Heart right ventricle (tissue), 16 donors: ENCODE data around the gene NDUFA7. TPM values are rescaled to one million over a fixed set of nuclear protein-coding genes. Genes with fewer than 3 reads are reported as not detected.
"Not testable (repeated sequence)": the region's sequence is repeated elsewhere in the genome, so short reads cannot be mapped to it uniquely, and the experiment has no call there.

Experiments used
- ATAC-seq, 8 donors: fragments of 200-7000 bp; cut with Tn5 transposase; one replicate each; pipeline ENCODE4 v1.9.1; 2020; ENCODE audit warnings: mild to moderate bottlenecking in 8 of 8, moderate library complexity in 8 of 8, moderate number of reproducible peaks in 1 of 8
- DNase-seq, 2 donors: peaks; one replicate each; pipeline ENCODE4 v3.0.0-alpha.2; 2020
- H3K27ac ChIP-seq, 10 donors: fragments of 200-600 bp; sonication (generic) in 2 of 10; one replicate each; pipeline versions ENCODE4 v1.5.0 to v1.8.0; 2020 to 2022; ENCODE audit warnings: mild to moderate bottlenecking in 3 of 10
- H3K27me3 ChIP-seq, 7 donors: fragments of 200-600 bp; one replicate each; pipeline ENCODE4 v1.8.0; 2021 to 2022; ENCODE audit warnings: mild to moderate bottlenecking in 2 of 7
- H3K36me3 ChIP-seq, 9 donors: fragments of 200-600 bp; sonication (generic) in 1 of 9; one replicate each; pipeline versions ENCODE4 v1.5.0 to v1.8.0; 2020 to 2022; ENCODE audit warnings: mild to moderate bottlenecking in 2 of 9
- H3K4me1 ChIP-seq, 9 donors: fragments of 200-600 bp; sonication (generic) in 1 of 9; one replicate each; pipeline versions ENCODE4 v1.5.0 to v1.8.0; 2020 to 2022; ENCODE audit warnings: mild to moderate bottlenecking in 4 of 9
- H3K4me3 ChIP-seq, 10 donors: fragments of 200-600 bp; sonication (generic) in 2 of 10; one replicate each; pipeline versions ENCODE4 v1.5.0 to v1.8.0; 2020 to 2022; ENCODE audit warnings: mild to moderate bottlenecking in 7 of 10, moderate library complexity in 2 of 10
- H3K9me3 ChIP-seq, 11 donors: fragments of 200-600 bp in 10 of 11; sonication (generic) in 2 of 11; one replicate each; pipeline versions ENCODE4 v1.5.0 to v1.8.0; 2013 to 2022; ENCODE audit warnings: mild to moderate bottlenecking in 2 of 11, control low read depth in 1 of 11, moderate library complexity in 1 of 11
- CTCF ChIP-seq, 9 donors: fragments of 200-600 bp; sonication (generic) in 2 of 9; IDR thresholded peaks; one replicate each; pipeline versions ENCODE4 v1.5.0 to v1.8.0; 2021 to 2022; ENCODE audit warnings: antibody characterized with exemption in 9 of 9, mild to moderate bottlenecking in 5 of 9, moderate library complexity in 1 of 9
- WGBS, 2 donors: extraction: QIAGEN DNeasy Blood & Tissue Kit; methylation state at CpG; one replicate each; pipeline ENCODE4 v1.1.7; 2013; ENCODE audit warnings: inconsistent platforms in 1 of 2; 5-methylcytosine and 5-hydroxymethylcytosine counted together
- intact Hi-C, 10 donors: fragments of 100-400 bp; cut with DNase I; formaldehyde crosslinking; loops; one replicate each; pipeline versions ENCODE4 v1.11.1 to v1.14.2; 2022
- polyA plus RNA-seq, 2 donors: library from polyadenylated mRNA; stranded (reverse); fragments of 200-250 nt; gene quantifications; one replicate each; pipeline ENCODE4 v1.2.3, GENCODE V29; 2013
- total RNA-seq, 10 donors: library from RNA; stranded (reverse); fragmentation: NEBNext Ultra II Directional in 3 of 10; extraction: Animal tissue kit (Norgen Biotek cat#: 25700) in 3 of 10; gene quantifications; one replicate each; pipeline versions ENCODE4 v1.2.1 to v1.2.4, GENCODE V29; 2021 to 2023
- donor health status: Arrhythmogenic right ventricular cardiomyopathy.
- donor health status: ischemic (EF 13 %, LVEDD 7.1; RV severe dilation, severe dysfunction).
- donor health status: healthy with polysubstance abuse.
- donor health status: DM: no; HTN: yes; CAD: no.
- donor health status: DM: no; HTN: no; CAD: no.
- donor health status: ischemic (EF 25% LVEDD 6.9; RV normal size, moderate dysfunction).
- donor health status: ischemic (EF 25% LVEDD 5.7; RV mildly dilated, moderate dysfunction).
- donor health status: healthy.
- donor health status: DM: yes; HTN: yes; CAD: no.
- donor health status: Ischemic cardiomyopathy.
- donor health status: ischemic (EF 35%, LVEDD 5.7; RV mildly dilated, moderate dysfunction).
- donor health status: nonischemic (EF 11% LVEDD 7.7; RV severe dilation, severe dysfunction).
- donor health status: DM: yes; HTN: yes; CAD: no.
- donor health status: PGD.
- donor health status: ischemic (EF 29% LVEDD 5.4; RV normal size, mild dysfunction).
- donor health status: nonischemic (EF 23%, LVEDD 6.1; RV moderate dilation, normal function).

NDUFA7 gene
- total and polyA plus RNA-seq, 12 donors, result 74.7 to 436 (median 103) TPM

DNA sequence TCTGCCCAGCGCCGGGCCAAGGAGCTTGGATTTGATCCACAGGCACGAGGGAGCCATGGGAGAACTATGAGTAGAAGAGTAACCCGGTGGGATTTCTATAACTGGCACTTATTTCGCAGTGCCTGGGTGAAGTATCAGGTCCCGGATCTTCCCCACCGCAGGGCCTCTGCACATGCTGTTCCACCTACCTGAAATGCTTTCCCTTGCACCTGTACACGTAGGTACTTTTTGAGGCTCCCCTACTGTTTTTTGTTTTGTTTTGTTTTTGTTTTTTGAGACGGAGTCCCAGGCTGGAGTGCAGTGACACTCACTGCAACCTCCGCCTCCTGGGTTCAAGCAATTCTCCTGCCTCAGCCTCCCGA lies 22.3 kb upstream of the NDUFA7 start:
- H3K27me3 ChIP-seq, result peaks cover 0 to 42% (median 0%) of the 10 kb centered on the region in 7 donors
- no peak for TF ChIP-seq CTCF (IDR thresholded peaks at IDR 0.05)
- H3K4me3 ChIP-seq, result peak overlapping the region; percentile 51 to 87 (median 70)
- peak overlapping the region in 8 of 10 donors; percentile 28 to 99 (median 96) for H3K27ac ChIP-seq
- no peaks in the 10 kb centered on the region for H3K9me3 ChIP-seq
- no peaks in the 10 kb centered on the region for H3K36me3 ChIP-seq
- intact Hi-C loops, result loop anchor here in 2 of 10 donors (2.0 to 10.0 kb wide), 2 partner anchors 23 to 51 kb away; partner anchors contain the start of genes NDUFA7 (in 1 of the 2), RAB11B (in 1 of the 2) and RPS28 (in 1 of the 2)
- DNase-seq (no peak), ATAC-seq (no peak)
- H3K4me1 ChIP-seq, result peaks cover 0 to 50% (median 20%) of the 10 kb centered on the region in 9 donors
- 37 to 39% methylated on average over 11 of the region's 11 CpGs for WGBS, 2 donors

DNA sequence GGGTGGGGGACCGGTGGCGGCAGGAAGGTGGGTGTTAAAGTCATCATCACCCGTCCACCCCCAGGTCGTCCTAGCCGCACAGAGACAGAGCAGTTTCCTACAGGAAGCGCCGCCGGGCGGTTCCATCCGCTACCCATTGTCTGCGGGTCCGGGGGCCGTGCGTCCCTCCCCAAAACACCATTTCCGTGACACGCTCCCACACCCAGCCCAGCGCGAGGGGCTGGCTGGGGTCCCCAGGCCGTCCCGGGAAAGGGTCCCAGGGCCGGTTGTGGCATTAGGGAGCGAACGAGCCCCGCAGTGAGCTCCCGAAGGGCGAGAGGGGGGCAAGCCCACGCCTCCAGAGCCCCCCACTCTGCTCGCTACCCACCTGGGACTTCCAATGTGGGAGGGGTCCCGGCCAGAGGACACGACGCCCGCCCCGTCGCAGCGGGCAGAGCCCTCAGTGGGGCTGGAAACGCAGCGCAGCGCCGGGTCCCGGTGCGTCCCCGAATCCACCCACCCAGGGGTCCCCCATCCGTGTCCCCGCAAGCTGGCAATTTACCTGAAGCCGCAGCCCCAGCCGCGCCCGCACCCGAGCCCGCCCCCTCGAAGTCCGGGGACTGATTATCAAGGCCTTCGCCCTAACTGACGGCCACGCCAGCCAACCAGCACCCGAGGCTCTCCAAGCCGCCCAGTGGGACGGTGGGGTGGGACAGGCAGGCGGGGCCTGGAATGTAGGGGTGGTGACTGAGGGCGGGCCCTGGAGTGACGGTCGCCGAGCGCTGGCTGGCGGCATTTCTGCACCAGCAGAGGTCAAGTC lies 21.7 kb upstream of the NDUFA7 start, which contains the start of gene KANK3:
Gene KANK3, minus strand, starts transcription at position 579 of the 799 bp plus-strand sequence. CDS start 5,434 bp downstream, outside the sequence.
- peak; percentile 92 to 98 (median 94) for ATAC-seq
- WGBS, 2 donors, result 4 to 5% methylated on average over 62 to 65 of the region's 65 CpGs
- H3K4me1 ChIP-seq, result peaks cover 0 to 53% (median 22%) of the 10 kb centered on the region in 9 donors
- H3K9me3 ChIP-seq, result no peaks in the 10 kb centered on the region
- intact Hi-C loops, result loop anchor here in 2 of 10 donors (2.0 to 10.0 kb wide), 2 partner anchors 22 to 52 kb away; partner anchors contain the start of genes NDUFA7 (in 1 of the 2), RAB11B (in 1 of the 2) and RPS28 (in 1 of the 2)
- TF ChIP-seq CTCF (IDR thresholded peaks at IDR 0.05), result peak in 3 of 9 donors; percentile 14 to 16 (median 15)
- peaks cover 0 to 46% (median 0%) of the 10 kb centered on the region in 7 donors for H3K27me3 ChIP-seq
- peak within 1 kb of the TSS; percentile 51 to 87 (median 70) for H3K4me3 ChIP-seq
- DNase-seq, result peak; percentile 98 to 100
- H3K36me3 ChIP-seq, result no peaks in the 10 kb centered on the region
- H3K27ac ChIP-seq, result peak within 1 kb of the TSS; percentile 90 to 99 (median 97)

GRCh38 chr19:8342316-8342683 lies 21.1 kb upstream of the NDUFA7 start:
- ATAC-seq (peak in 1 of 8 donors; percentile 0), DNase-seq (no peak)
- Histone ChIP-seq H3K4me1 (peaks cover 0 to 54% (median 28%) of the 10 kb centered on the region in 9 donors), H3K4me3 (peak overlapping the region; percentile 51 to 87 (median 70)), H3K27ac (peak overlapping the region; percentile 90 to 99 (median 97)), H3K9me3 (no peaks in the 10 kb centered on the region), H3K36me3 (no peaks in the 10 kb centered on the region), H3K27me3 (peaks cover 0 to 52% (median 0%) of the 10 kb centered on the region in 7 donors)
- intact Hi-C loops, result loop anchor here in 2 of 10 donors (2.0 to 10.0 kb wide), 2 partner anchors 21 to 53 kb away; partner anchors contain the start of genes NDUFA7 (in 1 of the 2), RAB11B (in 1 of the 2) and RPS28 (in 1 of the 2)
- no peak for TF ChIP-seq CTCF (IDR thresholded peaks at IDR 0.05)
- WGBS, 2 donors, result 29 to 34% methylated on average over 14 of the region's 14 CpGs

- 85 to 89% methylated on average over 4 of the region's 4 CpGs for WGBS, 2 donors
- H3K9me3 ChIP-seq, DNase-seq, ATAC-seq, H3K36me3 ChIP-seq: not testable (repeated sequence)
- peak overlapping the region; percentile 90 to 99 (median 97) for H3K27ac ChIP-seq
- peaks cover 0 to 60% (median 4%) of the 10 kb centered on the region in 7 donors for H3K27me3 ChIP-seq
- peaks cover 0 to 61% (median 30%) of the 10 kb centered on the region in 9 donors for H3K4me1 ChIP-seq
- H3K4me3 ChIP-seq, result peak overlapping the region; percentile 51 to 87 (median 70)
- intact Hi-C loops, result loop anchor here in 1 of 10 donors (10.0 kb wide), 1 partner anchor 53 kb away; the partner anchor contains the start of gene RAB11B
Observed at GRCh38 chr19:8341504-8341903, 20.3 kb upstream of the NDUFA7 start.
